H1 (cell line): ENCODE measurements around the gene FAM13C. TPM values are rescaled to one million over a fixed set of nuclear protein-coding genes. Genes with fewer than 3 reads are reported as not detected.

Experiments used
- ASH2L ChIP-seq: fragments of 200-600, 300-600 bp; sonication (generic); IDR thresholded peaks from one replicate; pipeline ENCODE4 v1.7.1; 2017; ENCODE audit warnings: low read length
- CEBPB ChIP-seq: IDR thresholded peaks from 2 replicates; pipeline ENCODE4 v1.6.1; 2012; ENCODE audit warnings: low read depth, low read length
- CREB1 ChIP-seq: IDR thresholded peaks from 2 replicates; pipeline ENCODE4 v1.6.1; 2012; ENCODE audit warnings: inconsistent platforms
- E2F6 ChIP-seq: IDR thresholded peaks from 2 replicates; pipeline ENCODE4 v1.6.1; 2012; ENCODE audit warnings: inconsistent platforms
- EZH2 ChIP-seq: fragments of 200-600 bp; sonication (generic); IDR thresholded peaks from 2 replicates; pipeline ENCODE4 v1.7.1; 2012; ENCODE audit warnings: low read depth, mild to moderate bottlenecking, moderate library complexity, low read length, inconsistent platforms; ENCODE audit not compliant: severe bottlenecking
- HDAC2 ChIP-seq, 2 experiments: fragments of 300-600 bp in 1 of 2; sonication (generic) in 1 of 2; IDR thresholded peaks; 2 replicates each; pipeline ENCODE4 v1.6.1; 2011 to 2012; ENCODE audit warnings: low read depth in 2 of 2, low read length in 2 of 2, mild to moderate bottlenecking in 2 of 2, moderate library complexity in 2 of 2, borderline replicate concordance in 1 of 2, inconsistent platforms in 1 of 2
- KDM1A ChIP-seq: fragments of 200-600, 300-600 bp; sonication (generic); IDR thresholded peaks from 2 replicates; pipeline ENCODE4 v1.7.1; 2016; ENCODE audit warnings: mild to moderate bottlenecking, low read length, borderline replicate concordance
- MAX ChIP-seq: IDR thresholded peaks from 2 replicates; pipeline ENCODE4 v1.6.1; 2012; ENCODE audit warnings: inconsistent platforms
- NANOG ChIP-seq: IDR thresholded peaks from 2 replicates; pipeline ENCODE4 v1.6.1; 2011; ENCODE audit warnings: low read length, low read depth, mild to moderate bottlenecking, inconsistent platforms; ENCODE audit not compliant: insufficient read depth, poor library complexity, severe bottlenecking
- POLR2AphosphoS5 ChIP-seq: IDR thresholded peaks from 2 replicates; pipeline ENCODE4 v1.6.1; 2011; ENCODE audit warnings: low read depth, low read length
- RAD21 ChIP-seq, 2 experiments: IDR thresholded peaks in 1 of 2; conservative IDR thresholded peaks in 1 of 2; 2 replicates each; pipeline ENCODE4 v1.6.1; 2011; ENCODE audit warnings: low read depth in 2 of 2, low read length in 2 of 2, improper control_type of control experiment in 1 of 2, inconsistent platforms in 1 of 2, mild to moderate bottlenecking in 1 of 2, moderate library complexity in 1 of 2
- RFX5 ChIP-seq: IDR thresholded peaks from 2 replicates; pipeline ENCODE4 v1.6.1; 2011; ENCODE audit warnings: low read depth, low read length, improper control_type of control experiment, borderline replicate concordance
- SIN3A ChIP-seq, 2 experiments: IDR thresholded peaks in 1 of 2; conservative IDR thresholded peaks in 1 of 2; 2 replicates each; pipeline ENCODE4 v1.6.1; 2011 to 2012; ENCODE audit warnings: low read length in 2 of 2, improper control_type of control experiment in 1 of 2, low read depth in 1 of 2, mild to moderate bottlenecking in 1 of 2
- SP1 ChIP-seq: IDR thresholded peaks from 2 replicates; pipeline ENCODE4 v1.6.1; 2011; ENCODE audit warnings: low read depth, low read length
- TAF1 ChIP-seq: IDR thresholded peaks from 2 replicates; pipeline ENCODE4 v1.6.1; 2011; ENCODE audit warnings: mild to moderate bottlenecking, low read depth, low read length
- polyA plus RNA-seq, 7 experiments: library from polyadenylated mRNA; depleted of rRNA in 3 of 7; stranded (reverse) in 5 of 7; unstranded in 2 of 7; fragments of >200 nt in 5 of 7; fragments of 200-250 nt in 2 of 7; gene quantifications; 1 replicate in 5 of 7; 2 replicates in 1 of 7; 4 replicates in 1 of 7; pipeline versions ENCODE4 v1.2.1 to v1.2.3, GENCODE V29; 2011 to 2013; ENCODE audit warnings: missing spikeins in 2 of 7, mixed read lengths in 2 of 7
- total RNA-seq: library from RNA; stranded (reverse); fragmentation: NEBNext Ultra II Directional; extraction: Animal tissue kit (Norgen Biotek cat#: 25700); gene quantifications from 2 replicates; pipeline ENCODE4 v1.2.1, GENCODE V29; 2021

Gene FAM13C
- total and polyA plus RNA-seq, 2 of the 8 experiments (the other 6 are each of a cell fraction or from before 2014, with no cell fraction given) = 0.56 to 0.62 TPM

GRCh38 chr10:59362144-59362958, at the start of gene FAM13C (continued):
- TF ChIP-seq MAX (peak; percentile 95), CEBPB (no peak), CREB1 (peak; percentile 32; the same call in 1 of the 2 replicates), ASH2L (peak; percentile 58), TAF1 (peak; percentile 49; the same call in 1 of the 2 replicates), POLR2AphosphoS5 (peak; percentile 76), EZH2 (peak; percentile 31), E2F6 (peak; percentile 87), KDM1A (no peak), SIN3A (conservative IDR thresholded peaks at IDR 0.05 in 1 of 2, IDR thresholded peaks at IDR 0.05 in 1 of 2; ENCODE audit: low read depth in 1 of 2, low read length in 2 of 2) (0 out of 4 replicates have a peak, but pooled peaks of 1 of the 2 experiments have one; percentile 48), SP1 (no peak), RAD21 (IDR thresholded peaks at IDR 0.05 in 1 of 2, conservative IDR thresholded peaks at IDR 0.05 in 1 of 2; ENCODE audit: low read depth in 2 of 2, low read length in 2 of 2) (peak in 1 of 2 experiments; percentile 7; a peak in 1 of 4 replicates), HDAC2 (IDR thresholded peaks at IDR 0.05; ENCODE audit: borderline replicate concordance in 1 of 2, low read depth in 2 of 2, low read length in 2 of 2) (peak; percentile 41 to 47; a peak in 1 of 4 replicates), NANOG (peak; percentile 38), RFX5 (no peak)
- TF ChIP-seq, all 59 proteins: peak for 17
